SK-N-SH (cell line): ENCODE measurements around the gene PRRC2B. TPM values are rescaled to one million over a fixed set of nuclear protein-coding genes. Genes with fewer than 3 reads are reported as not detected.

ENCODE experiments used
- CTCF ChIA-PET: fragments of 300-600, 350-600 bp; formaldehyde crosslinking; extraction: SDS; loops from one replicate; lab custom pipeline; 2021; lab: Yijun Ruan, JAX
- POLR2A ChIA-PET: fragments of 350-600 bp; sonication (Branson Sonifier 250); formaldehyde crosslinking; extraction: SDS; loops from one replicate; lab custom pipeline; 2020; ENCODE audit warnings: antibody characterized with exemption, inconsistent platforms; lab: Yijun Ruan, JAX
- DNase-seq: peaks from one replicate; pipeline ENCODE4 v3.0.0; 2012
- H2AFZ ChIP-seq: fragments of 200-600 bp; sonication (generic); 2 replicates; pipeline ENCODE4 v1.8.1; 2016; ENCODE audit warnings: antibody characterized with exemption, mild to moderate bottlenecking, low read depth
- H3F3A ChIP-seq: fragments of 200-600 bp; sonication (generic); replicated peaks from 2 replicates; pipeline ENCODE3; 2016; ENCODE audit warnings: antibody characterized with exemption, mild to moderate bottlenecking; ENCODE audit not compliant: insufficient read depth
- H3K27ac ChIP-seq, 2 experiments: fragments of 200-500 bp in 1 of 2; fragments of 200-600 bp in 1 of 2; sonication (Bioruptor generic) in 1 of 2; sonication (generic), shearing (Covaris generic) in 1 of 2; 2 replicates each; pipeline versions ENCODE4 v1.5.1 to v1.6.1; 2014 to 2016; ENCODE audit warnings: low read depth in 2 of 2, inconsistent platforms in 1 of 2, low read length in 1 of 2, mild to moderate bottlenecking in 1 of 2, mixed read lengths in 1 of 2
- H3K27me3 ChIP-seq: fragments of 200-600 bp; sonication (generic), shearing (Covaris generic); 2 replicates; pipeline ENCODE4 v1.6.1; 2016; ENCODE audit warnings: mixed run types; ENCODE audit not compliant: insufficient read depth
- H3K36me3 ChIP-seq, 2 experiments: fragments of 200-500 bp in 1 of 2; fragments of 200-600 bp in 1 of 2; sonication (Bioruptor generic) in 1 of 2; sonication (generic) in 1 of 2; replicated peaks in 1 of 2; 2 replicates each; pipeline versions ENCODE3 to v1.5.1; 2014 to 2016; ENCODE audit warnings: low read length in 1 of 2, mild to moderate bottlenecking in 1 of 2; ENCODE audit not compliant: insufficient read depth in 2 of 2, control insufficient read depth in 1 of 2
- H3K4me1 ChIP-seq, 2 experiments: fragments of 200-500 bp in 1 of 2; fragments of 200-600 bp in 1 of 2; sonication (Bioruptor generic) in 1 of 2; sonication (generic), shearing (Covaris generic) in 1 of 2; 2 replicates each; pipeline versions ENCODE4 v1.5.1 to v1.6.1; 2014 to 2016; ENCODE audit warnings: low read depth in 1 of 2, low read length in 1 of 2, mixed run types in 1 of 2; ENCODE audit not compliant: insufficient read depth in 2 of 2, control insufficient read depth in 1 of 2
- H3K4me2 ChIP-seq: fragments of 200-600 bp; sonication (generic), shearing (Covaris generic); 2 replicates; pipeline ENCODE4 v1.6.1; 2017; ENCODE audit warnings: mixed run types
- H3K4me3 ChIP-seq, 2 experiments: fragments of 200-500 bp in 1 of 2; fragments of 200-600 bp in 1 of 2; sonication (Bioruptor generic) in 1 of 2; sonication (generic), shearing (Covaris generic) in 1 of 2; 2 replicates each; pipeline versions ENCODE4 v1.5.1 to v1.8.1; 2014 to 2016; ENCODE audit warnings: low read depth in 2 of 2, inconsistent platforms in 1 of 2, low read length in 1 of 2, mild to moderate bottlenecking in 1 of 2, mixed read lengths in 1 of 2, moderate library complexity in 1 of 2
- H3K79me2 ChIP-seq: fragments of 200-600 bp; sonication (generic); 2 replicates; pipeline ENCODE4 v1.8.1; 2017; ENCODE audit warnings: mild to moderate bottlenecking; ENCODE audit not compliant: insufficient read depth
- H3K9ac ChIP-seq: fragments of 200-600 bp; sonication (generic); 2 replicates; pipeline ENCODE4 v1.6.1; 2017; ENCODE audit warnings: mixed run types
- H3K9me2 ChIP-seq: fragments of 200-600 bp; sonication (generic); 2 replicates; pipeline ENCODE4 v1.6.1; 2017; ENCODE audit warnings: mixed run types
- H3K9me3 ChIP-seq: fragments of 200-600 bp; sonication (generic); 2 replicates; pipeline ENCODE4 v1.6.1; 2017; ENCODE audit warnings: mixed run types, mild to moderate bottlenecking, moderate library complexity
- H4K20me1 ChIP-seq: fragments of 200-600 bp; sonication (generic); 2 replicates; pipeline ENCODE4 v1.6.1; 2017; ENCODE audit warnings: mild to moderate bottlenecking, mixed run types; ENCODE audit not compliant: insufficient read depth
- EZH2phosphoT487 ChIP-seq: fragments of 200-600 bp; sonication (generic); IDR thresholded peaks from 2 replicates; pipeline ENCODE4 v1.6.1; 2017; ENCODE audit warnings: low read depth, mixed run types, mild to moderate bottlenecking, antibody characterized with exemption, moderate library complexity, borderline replicate concordance
- FOSL2 ChIP-seq: IDR thresholded peaks from 2 replicates; pipeline ENCODE4 v1.4.0; 2012; ENCODE audit warnings: low read depth, mild to moderate bottlenecking, moderate library complexity, borderline replicate concordance
- FOXJ3 ChIP-seq: sonication (generic); formaldehyde crosslinking; IDR thresholded peaks from 2 replicates; pipeline ENCODE4 v1.5.1; 2020; ENCODE audit warnings: mild to moderate bottlenecking, missing genetic modification reagents
- GABPA ChIP-seq: IDR thresholded peaks from 2 replicates; pipeline ENCODE4 v1.4.0; 2012; ENCODE audit warnings: low read depth, mild to moderate bottlenecking
- MXI1 ChIP-seq: IDR thresholded peaks from 2 replicates; pipeline ENCODE4 v1.6.1; 2012; ENCODE audit warnings: mild to moderate bottlenecking, low read depth, low read length, improper control_type of control experiment
- PBX3 ChIP-seq: IDR thresholded peaks from 2 replicates; pipeline ENCODE4; 2012
- POLR2AphosphoS5 ChIP-seq: IDR thresholded peaks from 2 replicates; pipeline ENCODE4 v1.6.1; 2012; ENCODE audit warnings: low read depth, low read length
- SIN3A ChIP-seq: IDR thresholded peaks from 2 replicates; pipeline ENCODE4 v1.6.1; 2012; ENCODE audit warnings: low read depth, mild to moderate bottlenecking, low read length, moderate library complexity, borderline replicate concordance
- TCF12 ChIP-seq: IDR thresholded peaks from 2 replicates; pipeline ENCODE4 v1.4.0; 2012
- ZBTB33 ChIP-seq: IDR thresholded peaks from 2 replicates; pipeline ENCODE4 v1.4.0; 2012; ENCODE audit warnings: low read depth, borderline replicate concordance
- WGBS: methylation state at CpG from one replicate; pipeline ENCODE4 v1.1.6; 2017; ENCODE audit warnings: low lambda C conversion rate; 5-methylcytosine and 5-hydroxymethylcytosine counted together
- polyA plus RNA-seq, 3 experiments: library from polyadenylated mRNA; depleted of rRNA; stranded (reverse); fragments of >200 nt; gene quantifications; 2 replicates each; pipeline ENCODE4 v1.2.3, GENCODE V29; 2012

PRRC2B gene
- polyA plus RNA-seq, 1 of the 3 experiments (the other 2 are of a cell fraction), result 26.3 TPM

DNA sequence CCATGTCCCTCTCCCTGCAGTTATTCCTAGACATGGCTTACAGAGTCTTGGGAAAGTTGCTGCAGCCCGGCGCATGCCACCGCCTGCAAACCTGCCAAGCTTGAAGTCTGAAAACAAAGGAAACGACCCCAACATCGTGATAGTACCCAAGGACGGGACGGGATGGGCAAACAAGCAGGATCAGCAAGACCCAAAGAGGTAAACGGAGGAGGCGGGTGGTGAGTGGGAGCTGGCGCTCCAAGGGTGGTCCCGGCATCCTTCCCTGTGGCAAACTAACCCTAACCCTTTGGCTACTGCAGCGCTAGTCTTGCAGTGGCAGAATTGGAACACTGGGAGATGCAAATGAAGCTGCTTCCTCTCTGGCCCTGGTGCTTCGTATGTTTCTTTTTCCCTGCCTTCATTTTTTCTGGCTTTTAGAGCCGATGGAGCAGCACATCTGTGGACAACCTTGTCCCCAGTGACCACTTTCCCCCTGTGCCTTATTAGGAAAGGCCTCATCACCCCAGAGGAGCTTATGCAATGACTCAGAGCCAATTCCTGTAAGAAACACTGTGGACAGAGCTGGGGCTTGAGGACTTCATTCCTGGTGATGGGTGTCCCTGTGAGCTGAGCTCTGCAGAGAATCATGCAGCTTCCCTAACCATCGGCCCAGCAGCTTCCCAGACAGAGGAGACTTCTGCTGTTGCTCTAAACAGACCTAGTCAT, 38.9 kb downstream of the PRRC2B start:
- no peak for DNase-seq
- peaks cover 28% of the 10 kb centered on the region for H3F3A ChIP-seq
- TF ChIP-seq POLR2AphosphoS5, result no peak; the same call in 1 of the 2 replicates
- TF ChIP-seq FOSL2, result peak; percentile 57; the same call in 1 of the 2 replicates
- TF ChIP-seq GABPA, result no peak
- no peak for TF ChIP-seq FOXJ3 (CRISPR knock-in tag)
- TF ChIP-seq SIN3A, result 0 out of 2 replicates have a peak, but pooled peaks have one; percentile 13
- TF ChIP-seq, all 33 proteins: peak for 2
- H3K4me1 ChIP-seq, result peaks cover 11 to 17% of the 10 kb centered on the region in 2 experiments; a peak in 2 of 4 replicates
- WGBS, result 83% methylated on average over 14 of the region's 15 CpGs
- H3K4me2 ChIP-seq, result peak overlapping the region; percentile 57
- H3K79me2 ChIP-seq, result peaks cover 97% of the 10 kb centered on the region
- H3K9me3 ChIP-seq, result no peaks in the 10 kb centered on the region
- peaks cover 86% of the 10 kb centered on the region for H4K20me1 ChIP-seq
- ChIA-PET CTCF (interaction anchor here (0.8 to 1.4 kb wide), 3 partner anchors 44 to 83 kb away, joined by 3 to 5 read pairs (median 4); no protein-coding TSS in a partner anchor), POLR2A (interaction anchor here (1.4 kb wide), 1 partner anchor 9 kb away, joined by 4 read pairs; no protein-coding TSS in a partner anchor)
- H3K9me2 ChIP-seq, result no peaks in the 10 kb centered on the region
- peaks cover 38 to 53% of the 10 kb centered on the region in 2 experiments for H3K36me3 ChIP-seq
- no peak overlapping the region for H3K4me3 ChIP-seq
- H3K27ac ChIP-seq, result peak overlapping the region; percentile 35 to 56; a peak in 3 of 4 replicates
- no peak overlapping the region for H2AFZ ChIP-seq
- H3K27me3 ChIP-seq, result no peaks in the 10 kb centered on the region
- peak overlapping the region; percentile 23; the same call in 1 of the 2 replicates for H3K9ac ChIP-seq

DNA sequence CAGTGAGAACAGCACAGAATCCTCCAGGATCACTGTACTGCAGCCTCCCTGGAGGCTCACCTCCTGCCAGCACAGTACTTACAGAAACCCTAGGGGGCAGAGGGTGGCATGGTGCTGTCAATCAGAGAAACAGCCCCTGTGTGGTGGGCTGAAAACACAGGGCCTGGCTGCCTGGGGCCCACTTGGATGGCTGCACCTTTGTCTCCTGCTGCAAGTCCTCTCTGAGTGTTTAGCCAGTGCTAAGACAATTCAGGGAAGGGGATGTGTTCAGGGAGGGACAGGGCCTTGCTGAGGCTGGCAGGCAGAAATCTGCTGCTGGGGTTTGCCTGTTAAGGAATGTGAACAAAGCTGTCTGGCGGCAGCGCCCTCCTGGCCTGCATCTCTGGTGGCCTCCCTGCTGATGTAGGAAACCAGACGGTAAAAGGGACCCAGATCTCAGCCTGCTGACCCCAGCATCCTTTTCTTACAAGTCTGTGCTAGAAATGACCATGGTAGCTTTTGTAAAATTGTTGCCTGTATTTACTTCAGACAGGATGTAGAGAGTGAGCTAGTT, 39.5 kb downstream of the PRRC2B start:
- TF ChIP-seq FOSL2 (no peak), ZBTB33 (no peak), PBX3 (peak; percentile 30; the same call in 1 of the 2 replicates), EZH2phosphoT487 (no peak), TCF12 (no peak), MXI1 (no peak)
- H3K4me2 ChIP-seq, result peak overlapping the region; percentile 57

More for the DNA sequence above, 39.5 kb downstream of the PRRC2B start:
- Histone ChIP-seq H3K36me3 (peaks cover 40 to 59% of the 10 kb centered on the region in 2 experiments), H3K9me2 (no peaks in the 10 kb centered on the region), H3K4me3 (no peak overlapping the region), H3K4me1 (peaks cover 11 to 17% of the 10 kb centered on the region in 2 experiments; a peak in 2 of 4 replicates), H3K9ac (peak overlapping the region; percentile 23; the same call in 1 of the 2 replicates), H3K79me2 (peaks cover 97% of the 10 kb centered on the region), H3F3A (peaks cover 28% of the 10 kb centered on the region), H2AFZ (no peak overlapping the region), H3K27ac (peak overlapping the region; percentile 35 to 56; a peak in 3 of 4 replicates), H3K27me3 (no peaks in the 10 kb centered on the region), H4K20me1 (peaks cover 84% of the 10 kb centered on the region), H3K9me3 (no peaks in the 10 kb centered on the region)
- CTCF ChIA-PET, result interaction anchor here (0.8 to 1.4 kb wide), 4 partner anchors 10 to 97 kb away, joined by 3 to 4 read pairs (median 4); no protein-coding TSS in a partner anchor
- DNase-seq, result no peak
- POLR2A ChIA-PET, result no interaction called here
- 88% methylated on average over 3 of the region's 3 CpGs for WGBS
